ENCODE measurements around the gene UNC13D. TPM values are rescaled to one million over a fixed set of nuclear protein-coding genes. Genes with fewer than 3 reads are reported as not detected.

The UNC13D gene
- total RNA-seq, 1 experiment from 2014 or later = 1.4 TPM

DNA sequence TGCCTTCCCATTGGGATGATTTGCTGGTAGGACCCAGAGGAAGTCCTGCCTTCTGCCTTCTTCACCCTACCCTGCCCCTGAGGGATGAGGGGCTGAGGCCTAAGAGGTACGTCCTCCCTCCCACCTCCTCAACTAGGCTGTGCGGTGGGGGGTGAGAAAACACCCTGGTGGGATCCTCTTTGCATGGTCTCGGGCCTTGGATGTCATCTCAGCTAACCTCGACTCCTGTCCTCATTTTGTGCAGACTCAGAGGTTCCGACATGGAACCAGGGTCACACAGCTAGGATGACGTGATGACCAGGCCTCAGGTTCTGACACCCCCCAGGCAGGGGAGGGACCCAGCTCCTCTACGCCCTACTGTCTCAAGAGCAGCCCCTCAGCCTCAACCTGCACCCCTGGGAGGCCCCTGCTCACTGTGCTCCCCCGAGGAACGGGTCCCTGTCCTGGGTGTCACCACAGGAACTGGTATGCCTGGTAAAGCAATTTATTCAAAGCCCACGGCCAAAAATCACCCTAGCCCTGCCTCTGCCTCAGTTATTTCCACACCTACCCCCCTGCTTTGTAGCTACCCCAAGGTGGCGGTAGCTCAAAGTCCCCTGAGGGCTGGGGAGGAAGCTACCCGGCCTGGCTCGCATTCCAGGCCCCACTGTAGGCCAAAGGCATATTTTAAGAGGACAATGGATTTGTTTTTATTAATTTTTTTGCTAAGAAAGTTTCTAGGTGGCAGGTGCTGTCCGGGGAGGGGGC is 17.5 kb downstream of the UNC13D start:
- Histone ChIP-seq H3K27ac (no peak overlapping the region; the same call in 1 of the 2 replicates), H3K4me1 (peaks cover 11% of the 10 kb centered on the region; the same call in 1 of the 2 replicates), H3K27me3 (no peaks in the 10 kb centered on the region), H3K36me3 (peaks cover 10% of the 10 kb centered on the region; the same call in 1 of the 2 replicates), H3K9me3 (replicated peaks) (no peaks in the 10 kb centered on the region), H3K4me3 (no peak overlapping the region)
- peak in 1 of 2 experiments; percentile 26 for DNase-seq

DNA sequence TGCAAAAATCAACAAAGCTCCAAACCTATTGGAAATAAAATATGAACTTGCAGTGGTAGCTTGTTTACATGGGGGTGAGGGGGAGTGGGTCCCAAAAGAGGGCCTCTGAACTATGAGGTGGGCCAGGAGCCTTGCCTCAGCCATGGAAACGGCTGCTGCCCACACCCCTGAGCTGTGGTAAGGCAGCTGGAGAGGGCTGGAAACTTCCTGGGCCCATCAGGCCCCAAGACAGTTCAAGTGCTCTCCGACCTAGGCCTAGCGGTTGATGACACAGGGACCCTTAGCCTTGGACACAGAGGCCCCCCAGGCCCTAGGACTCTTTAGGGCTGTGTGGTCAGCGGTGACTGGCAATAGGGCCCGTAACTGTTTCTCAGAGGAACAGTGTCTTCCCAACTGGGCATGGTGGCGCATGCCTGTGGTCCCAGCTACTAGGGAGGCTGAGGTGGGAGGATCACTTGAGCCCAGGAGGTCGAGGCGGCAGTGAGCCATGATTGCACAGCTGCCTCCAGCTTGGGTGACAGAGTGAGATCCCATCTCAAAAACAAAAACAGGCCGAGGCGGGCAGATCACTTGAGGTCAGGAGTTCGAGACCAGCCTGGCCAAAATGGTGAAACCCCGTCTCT is 18.3 kb downstream of the UNC13D start:
- H3K9me3 ChIP-seq (replicated peaks) = no peaks in the 10 kb centered on the region
- H3K27me3 ChIP-seq = no peaks in the 10 kb centered on the region
- peaks cover 14% of the 10 kb centered on the region; the same call in 1 of the 2 replicates for H3K36me3 ChIP-seq
- H3K27ac ChIP-seq = no peak overlapping the region
- H3K4me3 ChIP-seq = no peak overlapping the region
- no peak for DNase-seq
- H3K4me1 ChIP-seq = peaks cover 11% of the 10 kb centered on the region; the same call in 1 of the 2 replicates

DNA sequence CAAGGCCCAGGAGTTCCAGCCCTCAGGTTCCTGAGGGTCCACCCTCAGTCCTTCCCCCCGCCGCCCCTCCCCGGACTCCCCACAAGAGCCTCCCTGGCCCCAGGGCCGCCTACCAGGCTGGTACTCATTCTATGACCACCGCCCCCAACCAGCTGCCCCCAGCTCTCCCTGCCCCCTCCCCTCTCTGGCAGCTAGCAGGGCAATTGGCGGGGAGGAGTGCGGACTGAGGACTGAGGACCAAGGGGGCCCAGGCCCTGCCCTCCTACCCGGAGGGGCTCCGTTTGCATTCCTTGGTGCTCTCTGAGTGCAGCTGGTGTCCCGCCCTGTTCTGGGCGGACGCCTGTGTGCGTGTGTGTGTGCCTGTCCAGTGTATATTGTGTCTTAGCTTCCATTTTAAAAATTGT is 19.1 kb downstream of the UNC13D start:
- no peak for DNase-seq
- H3K9me3 ChIP-seq (replicated peaks) = no peaks in the 10 kb centered on the region
- no peak overlapping the region for H3K4me3 ChIP-seq
- no peak overlapping the region for H3K27ac ChIP-seq
- peaks cover 11% of the 10 kb centered on the region; the same call in 1 of the 2 replicates for H3K4me1 ChIP-seq
- H3K27me3 ChIP-seq = no peaks in the 10 kb centered on the region
- peaks cover 21% of the 10 kb centered on the region for H3K36me3 ChIP-seq

DNA sequence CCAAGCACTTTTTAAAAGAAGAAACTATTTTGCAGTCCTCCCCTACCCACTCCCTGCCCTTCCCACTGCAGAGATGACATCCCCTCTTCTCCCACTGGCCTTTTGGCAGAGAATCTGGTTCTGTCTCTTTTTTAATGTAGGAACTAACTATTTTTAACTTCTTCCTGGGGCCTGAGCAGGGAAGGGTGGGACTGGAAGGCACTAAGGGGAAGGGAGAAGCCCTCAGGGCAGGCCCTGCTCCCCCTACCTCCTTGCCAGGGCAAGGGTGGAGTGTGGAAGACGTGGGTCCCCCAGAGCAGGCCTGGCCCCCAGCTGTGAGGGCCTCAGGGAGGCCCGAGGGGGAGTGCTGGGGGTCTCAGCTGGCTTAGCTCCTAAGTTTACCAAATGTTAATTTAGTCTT is 19.5 kb downstream of the UNC13D start:
- H3K36me3 ChIP-seq = peaks cover 26% of the 10 kb centered on the region
- peaks cover 11% of the 10 kb centered on the region; the same call in 1 of the 2 replicates for H3K4me1 ChIP-seq
- no peak overlapping the region for H3K27ac ChIP-seq

DNA sequence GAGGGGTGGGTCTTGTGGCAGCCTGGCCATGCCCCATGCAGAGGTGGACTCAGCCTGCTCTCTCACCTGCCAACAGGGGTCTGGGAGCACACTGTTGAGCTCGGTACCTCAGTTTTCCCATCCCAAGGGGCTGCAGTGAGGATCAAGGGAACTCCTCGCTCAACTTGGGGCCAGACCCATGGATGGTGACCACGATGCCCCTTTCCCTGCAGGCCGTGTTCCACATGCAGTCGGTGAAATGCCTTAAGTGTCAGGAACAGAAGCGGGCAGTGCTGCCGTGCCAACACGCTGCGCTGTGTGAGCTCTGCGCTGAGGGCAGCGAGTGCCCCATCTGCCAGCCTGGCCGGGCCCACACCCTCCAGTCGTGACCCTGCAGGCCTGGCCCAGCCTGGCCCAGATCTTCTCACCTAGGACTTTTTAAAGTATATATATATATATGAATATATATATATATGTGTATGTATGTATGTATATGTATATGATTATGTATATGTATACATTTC is 20.1 kb downstream of the UNC13D start:
- no peak for DNase-seq
- Histone ChIP-seq H3K27me3 (no peaks in the 10 kb centered on the region), H3K27ac (no peak overlapping the region), H3K4me1 (peaks cover 11% of the 10 kb centered on the region; the same call in 1 of the 2 replicates), H3K36me3 (peaks cover 29% of the 10 kb centered on the region), H3K9me3 (replicated peaks) (no peaks in the 10 kb centered on the region), H3K4me3 (no peak overlapping the region)

More for the DNA sequence above, 19.5 kb downstream of the UNC13D start:
- no peak for DNase-seq
- no peaks in the 10 kb centered on the region for H3K9me3 ChIP-seq (replicated peaks)
- H3K4me3 ChIP-seq = no peak overlapping the region
- H3K27me3 ChIP-seq = no peaks in the 10 kb centered on the region

DNA sequence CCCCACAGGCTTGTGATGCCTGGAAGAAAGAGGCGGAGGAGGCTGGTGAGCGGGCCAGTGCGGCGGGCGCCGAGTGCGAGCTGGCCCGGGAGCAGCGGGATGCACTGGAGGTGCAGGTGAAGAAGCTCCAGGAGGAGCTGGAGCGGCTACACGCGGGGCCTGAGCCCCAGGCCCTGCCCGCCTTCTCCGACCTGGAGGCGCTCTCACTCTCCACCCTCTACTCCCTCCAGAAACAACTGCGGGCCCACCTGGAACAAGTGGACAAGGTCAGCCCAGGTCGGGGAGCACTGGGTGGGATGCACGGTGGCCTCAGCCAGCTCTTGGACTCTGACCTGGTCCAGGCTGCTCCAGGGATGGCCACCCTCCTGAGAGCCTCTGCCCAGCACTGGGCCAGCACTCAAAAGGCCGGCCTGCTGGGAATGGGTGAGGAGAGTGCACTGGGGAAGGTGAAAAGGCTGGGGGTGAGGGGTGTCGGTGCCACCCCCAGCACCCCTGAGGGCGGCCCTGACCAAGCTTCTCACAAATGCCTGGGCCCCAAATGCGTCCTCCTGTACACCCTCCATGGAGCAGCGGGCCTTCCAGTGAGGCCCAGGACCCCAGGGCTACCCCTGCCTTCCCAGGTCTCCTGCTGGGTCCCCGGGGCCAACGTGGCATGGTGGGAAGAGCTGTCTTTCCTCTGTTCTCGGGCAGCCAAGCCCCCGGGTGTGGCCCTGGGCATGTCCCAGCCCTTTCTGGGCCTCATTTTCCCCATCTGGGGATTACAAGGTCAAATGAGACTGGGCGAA is 20.8 kb downstream of the UNC13D start:
- peaks cover 11% of the 10 kb centered on the region; the same call in 1 of the 2 replicates for H3K4me1 ChIP-seq
- peaks cover 34% of the 10 kb centered on the region for H3K36me3 ChIP-seq
- no peak for DNase-seq
- no peaks in the 10 kb centered on the region for H3K9me3 ChIP-seq (replicated peaks)
- H3K27ac ChIP-seq = no peak overlapping the region
- no peaks in the 10 kb centered on the region for H3K27me3 ChIP-seq
- no peak overlapping the region for H3K4me3 ChIP-seq

DNA sequence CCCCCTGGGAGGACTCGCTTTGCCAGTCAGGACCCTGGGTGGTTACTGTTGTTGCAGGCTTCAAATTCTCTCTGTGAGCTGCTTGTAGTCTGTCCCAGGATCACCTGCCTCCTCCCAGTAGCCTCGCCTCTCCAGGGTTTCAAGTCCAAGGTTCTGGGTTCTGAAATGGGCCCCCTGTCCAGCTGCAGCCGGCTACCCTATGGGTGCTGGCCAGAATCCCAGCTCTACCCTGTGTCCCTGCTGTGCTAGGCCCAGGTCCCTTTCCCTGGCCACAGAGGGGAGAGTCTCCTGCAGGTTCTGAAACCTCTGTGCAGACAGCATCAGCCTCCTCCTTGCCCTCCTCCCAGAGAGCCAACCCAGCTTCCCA is 21.4 kb downstream of the UNC13D start:
- Histone ChIP-seq H3K27me3 (no peaks in the 10 kb centered on the region), H3K9me3 (replicated peaks) (no peaks in the 10 kb centered on the region), H3K4me1 (peaks cover 11% of the 10 kb centered on the region; the same call in 1 of the 2 replicates), H3K27ac (no peak overlapping the region), H3K4me3 (no peak overlapping the region), H3K36me3 (peaks cover 41% of the 10 kb centered on the region)
- no peak for DNase-seq

DNA sequence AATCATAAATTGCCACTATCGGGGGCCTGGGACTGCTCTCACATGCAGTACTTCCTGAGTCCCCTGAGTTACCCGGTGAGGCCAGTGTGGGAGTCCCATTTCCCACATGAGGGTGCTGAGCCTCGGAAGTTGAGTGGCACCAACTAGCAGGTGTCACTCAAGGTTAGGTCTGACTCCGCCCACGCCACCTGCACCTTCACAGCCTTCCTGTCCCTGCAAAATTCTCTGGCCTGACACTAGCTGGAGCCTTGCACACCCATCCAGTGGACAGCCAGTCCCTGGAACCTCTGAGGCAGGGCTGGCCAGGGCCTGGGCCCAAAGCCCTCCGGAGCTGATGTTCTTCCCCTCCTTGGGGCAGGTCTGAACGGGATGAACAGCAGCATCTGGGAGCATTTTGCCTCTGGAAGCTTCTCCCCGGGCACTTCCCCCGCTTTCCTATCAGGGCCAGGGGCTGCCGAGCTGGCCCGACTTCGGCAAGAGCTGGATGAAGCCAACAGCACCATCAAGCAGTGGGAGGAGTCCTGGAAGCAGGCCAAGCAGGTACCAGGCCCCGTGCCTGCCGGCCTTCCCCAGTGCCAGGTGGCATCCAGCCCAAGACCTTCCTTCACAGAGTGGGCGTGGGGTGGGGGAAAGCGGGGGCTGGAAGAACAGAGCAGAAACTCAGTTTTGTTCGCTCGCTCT is 21.9 kb downstream of the UNC13D start:
- peaks cover 43% of the 10 kb centered on the region for H3K36me3 ChIP-seq
- peaks cover 5% of the 10 kb centered on the region; the same call in 1 of the 2 replicates for H3K4me1 ChIP-seq
- H3K9me3 ChIP-seq (replicated peaks) = no peaks in the 10 kb centered on the region
- H3K27me3 ChIP-seq = no peaks in the 10 kb centered on the region
- no peak overlapping the region for H3K4me3 ChIP-seq
- no peak overlapping the region for H3K27ac ChIP-seq
- DNase-seq = no peak

DNA sequence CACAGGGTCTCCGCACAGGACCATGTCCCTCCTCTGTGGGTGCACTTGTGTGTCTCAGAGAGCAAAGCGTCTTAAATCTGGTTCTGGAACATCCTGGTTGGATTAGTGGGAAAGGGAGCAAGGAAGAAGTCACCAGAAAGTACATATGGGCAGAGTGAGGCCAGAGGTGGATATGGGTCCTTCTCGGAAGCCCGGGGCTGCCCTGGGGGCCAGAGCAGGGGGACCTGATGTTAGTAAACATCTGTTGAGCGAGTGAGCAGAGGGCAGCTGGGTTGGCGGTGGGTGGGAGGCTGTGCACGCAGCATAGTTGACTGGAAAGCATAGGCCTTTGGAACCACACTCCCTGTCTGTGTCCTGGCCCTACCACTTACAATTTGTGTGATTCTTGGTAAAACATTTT is 22.7 kb downstream of the UNC13D start:
- H3K9me3 ChIP-seq (replicated peaks) = no peaks in the 10 kb centered on the region
- H3K4me1 ChIP-seq = no peaks in the 10 kb centered on the region; the same call in 1 of the 2 replicates
- H3K27ac ChIP-seq = no peak overlapping the region
- H3K4me3 ChIP-seq = no peak overlapping the region
- H3K27me3 ChIP-seq = no peaks in the 10 kb centered on the region
- no peak for DNase-seq
- peaks cover 43% of the 10 kb centered on the region for H3K36me3 ChIP-seq

DNA sequence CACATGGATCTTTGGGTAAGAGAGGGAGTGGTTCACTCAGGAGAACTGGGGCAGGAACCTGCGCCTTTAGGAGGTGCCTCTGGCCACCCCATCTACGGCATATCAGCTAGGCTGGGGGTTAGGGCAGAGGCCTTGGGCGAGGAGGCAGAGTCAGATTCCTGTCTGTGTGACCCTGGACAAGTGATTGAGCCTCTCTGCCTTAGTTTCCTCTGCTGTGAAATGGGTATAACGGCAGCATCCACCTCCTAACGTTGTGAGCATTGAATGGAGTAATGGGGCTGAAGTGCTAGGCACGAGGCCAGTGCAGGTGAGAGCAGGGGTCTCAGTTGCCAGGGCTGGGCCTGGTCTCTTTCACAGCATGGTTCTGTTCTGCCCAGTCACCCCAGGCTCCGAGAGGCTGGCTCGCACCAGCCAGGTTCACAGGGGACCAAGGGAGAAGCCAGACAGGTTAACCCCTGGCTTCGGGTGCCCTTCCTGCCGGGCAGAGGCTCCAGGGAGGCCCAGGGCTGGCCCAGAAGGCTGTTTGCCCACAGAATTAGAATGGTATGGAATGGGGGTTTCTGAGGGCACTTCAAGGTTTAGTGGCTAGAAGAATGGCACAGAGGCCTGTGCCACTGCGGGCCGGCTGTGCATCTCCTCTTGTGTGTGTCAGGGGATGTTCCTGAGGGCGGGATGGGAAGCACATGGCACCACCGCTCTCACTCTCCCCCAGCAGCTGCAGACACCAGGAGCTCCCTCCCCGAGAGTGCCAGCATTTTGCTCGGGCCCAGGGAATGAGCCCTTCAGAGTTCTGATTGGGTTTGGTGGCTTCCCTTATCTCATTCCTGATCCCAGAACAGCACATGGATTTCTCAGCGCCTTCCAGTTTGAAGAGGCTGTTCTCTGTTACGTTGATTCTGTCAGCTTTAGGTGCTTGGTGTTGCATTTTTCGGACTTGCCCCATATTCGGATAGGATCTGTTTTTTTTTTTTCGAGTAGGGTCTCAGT is 23.8 kb downstream of the UNC13D start:
- no peaks in the 10 kb centered on the region for H3K4me1 ChIP-seq
- no peak overlapping the region for H3K27ac ChIP-seq
- no peak overlapping the region for H3K4me3 ChIP-seq
- DNase-seq = no peak
- peaks cover 43% of the 10 kb centered on the region for H3K36me3 ChIP-seq
- H3K27me3 ChIP-seq = no peaks in the 10 kb centered on the region
- H3K9me3 ChIP-seq (replicated peaks) = no peaks in the 10 kb centered on the region

DNA sequence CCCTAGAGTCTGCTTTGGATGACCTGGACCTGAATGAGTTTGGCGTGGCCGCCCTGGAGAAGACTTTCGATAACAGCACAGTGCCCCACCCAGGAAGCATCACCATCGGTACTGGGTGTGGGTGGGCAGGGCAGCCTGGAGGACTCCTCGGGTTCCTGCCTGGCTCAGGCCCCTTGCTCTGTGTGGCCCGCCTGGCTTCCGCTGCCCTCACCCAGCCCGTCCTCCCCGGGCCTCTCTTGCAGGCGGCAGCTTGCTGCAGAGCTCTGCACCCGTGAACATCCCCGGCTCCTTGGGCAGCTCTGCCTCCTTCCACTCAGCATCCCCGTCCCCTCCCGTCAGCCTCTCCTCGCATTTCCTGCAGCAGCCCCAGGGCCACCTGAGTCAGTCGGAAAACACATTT is 24.5 kb downstream of the UNC13D start:
- Histone ChIP-seq H3K27me3 (no peaks in the 10 kb centered on the region), H3K4me3 (no peak overlapping the region), H3K27ac (no peak overlapping the region), H3K36me3 (peaks cover 44% of the 10 kb centered on the region), H3K4me1 (no peaks in the 10 kb centered on the region), H3K9me3 (replicated peaks) (no peaks in the 10 kb centered on the region)
- no peak for DNase-seq

DNA sequence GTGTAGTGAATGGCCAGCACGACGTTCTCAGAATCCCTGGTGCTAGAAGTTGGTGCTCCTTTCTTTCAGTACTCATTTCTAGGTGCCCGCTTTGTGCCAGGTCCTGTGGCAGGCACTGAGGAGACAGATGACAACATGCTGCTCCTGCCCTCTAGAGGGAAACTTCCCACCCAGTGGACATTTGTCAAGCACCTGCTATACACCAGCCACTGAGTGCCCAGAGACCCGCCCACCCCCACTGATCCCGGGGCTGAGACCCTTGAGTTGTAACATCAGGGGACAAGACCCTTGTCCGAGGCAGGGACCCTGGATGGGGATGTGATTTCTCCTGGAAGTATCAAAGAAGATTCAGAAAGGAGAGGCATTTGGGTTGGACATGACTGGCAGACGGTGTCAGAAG is 25.1 kb downstream of the UNC13D start:
- DNase-seq = no peak
- Histone ChIP-seq H3K4me1 (no peaks in the 10 kb centered on the region), H3K27me3 (no peaks in the 10 kb centered on the region), H3K4me3 (no peak overlapping the region), H3K27ac (no peak overlapping the region), H3K36me3 (peaks cover 47% of the 10 kb centered on the region), H3K9me3 (replicated peaks) (no peaks in the 10 kb centered on the region)

DNA sequence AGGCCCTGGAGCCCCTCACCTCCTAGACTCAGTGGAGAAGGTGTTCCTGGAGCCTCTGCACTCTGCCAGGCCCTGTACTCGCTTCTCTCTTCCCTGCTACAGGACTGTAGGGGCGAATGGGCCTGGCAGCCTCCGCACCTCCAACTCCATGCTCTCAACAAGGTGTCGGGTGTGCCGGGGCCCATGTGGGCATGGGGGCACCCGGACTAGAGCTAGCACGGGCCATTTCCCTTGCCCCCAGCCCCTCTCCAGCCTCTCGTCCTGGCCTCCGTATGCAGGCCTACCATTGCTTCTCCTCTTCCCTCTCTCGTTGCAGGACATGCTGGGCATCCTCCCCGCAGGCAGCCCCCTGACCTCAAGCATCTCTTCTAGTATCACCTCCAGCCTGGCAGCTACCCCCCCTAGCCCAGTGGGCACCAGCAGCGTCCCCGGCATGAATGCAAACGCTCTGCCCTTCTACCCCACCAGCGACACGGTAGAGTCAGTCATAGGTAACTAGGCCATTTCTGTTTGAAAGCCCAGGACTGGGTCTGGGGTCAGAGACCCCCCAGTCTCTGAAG is 25.8 kb downstream of the UNC13D start:
- peaks cover 54% of the 10 kb centered on the region for H3K36me3 ChIP-seq
- H3K4me3 ChIP-seq = no peak overlapping the region
- H3K27ac ChIP-seq = no peak overlapping the region
- no peak for DNase-seq
- no peaks in the 10 kb centered on the region for H3K9me3 ChIP-seq (replicated peaks)
- H3K4me1 ChIP-seq = no peaks in the 10 kb centered on the region
- no peaks in the 10 kb centered on the region for H3K27me3 ChIP-seq

Data from SJCRH30 (cell line).